Lung microvascular endothelial cell (primary cell): ENCODE measurements around the gene LRRC57. TPM values are rescaled to one million over a fixed set of nuclear protein-coding genes. Genes with fewer than 3 reads are reported as not detected.

Experiments used
- DNase-seq, 2 donors: peaks; one replicate each; pipeline versions ENCODE4 v3.0.0 to v3.0.0-alpha.2; 2010; ENCODE audit warnings: low read depth in 2 of 2
- total RNA-seq: library from RNA; depleted of rRNA; stranded (reverse); fragments of >200 nt; gene quantifications from 2 replicates; pipeline ENCODE4 v1.2.1, GENCODE V29; 2014

LRRC57 gene
- total RNA-seq, 1 donor from 2014 or later = 15.3 TPM

GRCh38 chr15:42491539-42492225 lies 56.9 kb downstream of the LRRC57 start:
- DNase-seq = peak; percentile 20 to 66

DNA sequence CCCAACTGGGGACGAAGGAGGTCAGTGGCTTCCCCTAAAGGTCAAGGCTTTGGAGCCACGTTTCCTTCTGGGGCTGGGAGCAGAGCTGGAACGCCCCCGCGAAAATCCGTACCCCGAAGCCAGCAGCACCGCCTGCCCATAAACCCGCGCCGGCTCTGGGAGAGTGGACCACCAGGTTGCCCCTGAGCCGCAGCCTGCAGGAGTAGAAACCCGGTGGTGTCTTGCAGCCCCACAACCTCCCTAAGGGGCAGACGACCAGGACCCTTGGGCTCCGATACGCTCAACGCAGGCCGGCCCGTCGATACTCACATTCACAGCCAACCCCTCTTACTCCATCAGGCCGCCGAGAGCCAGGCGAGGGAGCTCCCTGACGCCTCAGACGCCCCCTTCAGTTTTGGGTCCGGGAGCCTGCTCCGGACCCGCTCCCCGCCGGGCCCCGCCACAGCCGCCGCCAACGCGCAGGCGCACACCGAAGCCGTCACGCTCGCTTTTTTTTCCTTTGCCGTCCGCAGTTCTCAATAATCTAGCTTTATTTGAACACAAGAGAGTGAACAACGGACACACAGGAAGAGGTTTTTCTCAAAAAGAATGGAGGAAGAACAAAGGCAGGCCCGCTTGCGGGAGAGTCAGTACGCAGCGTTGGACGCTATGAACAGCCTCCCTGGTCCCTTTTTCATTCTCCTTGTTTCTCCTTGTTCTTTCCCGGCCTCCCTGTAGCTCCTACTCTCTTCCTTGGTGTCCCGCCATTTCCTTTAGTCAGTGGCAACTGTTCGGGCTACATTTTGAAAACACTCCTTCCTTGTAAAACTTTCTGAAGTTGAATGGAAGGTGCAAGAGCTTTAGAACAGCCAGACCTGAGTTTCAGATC lies 57.7 kb downstream of the LRRC57 start, which contains the start of gene ZNF106:
Gene ZNF106, minus strand, starts transcription at position 471 of the 868 bp plus-strand sequence. CDS start 18,852 bp downstream, outside the sequence.
- peak; percentile 92 to 94 for DNase-seq

GRCh38 chr15:42490291-42490670 lies 58.3 kb downstream of the LRRC57 start:
- DNase-seq = peak in 1 of 2 donors; percentile 22

Other genes with a start within 250 kb of the LRRC57 start
- gene CAPN3, start 189.3 kb downstream of the LRRC57 start, total RNA-seq = 0.22 and 0.60 TPM in 2 replicates
- gene ZNF106, start 57.7 kb downstream of the LRRC57 start, total RNA-seq = 28.1 and 30.2 TPM in 2 replicates
- 148 and 150 TPM in 2 replicates for gene SNAP23, start 53.2 kb downstream of the LRRC57 start, total RNA-seq
- gene HAUS2, start within 50 bp of the LRRC57 start, total RNA-seq = 17.5 and 17.9 TPM in 2 replicates
- gene STARD9, start 26.8 kb upstream of the LRRC57 start, total RNA-seq = 3.5 and 9.3 TPM in 2 replicates
- 7.8 and 8.9 TPM in 2 replicates for gene CDAN1, start 188.3 kb upstream of the LRRC57 start, total RNA-seq